HepG2 (cell line): ENCODE data around the gene TNFRSF21. TPM values are rescaled to one million over a fixed set of nuclear protein-coding genes. Genes with fewer than 3 reads are reported as not detected.
A peak's percentile ranks its signal among the peaks of the same experiment; 100 is the strongest.

Source experiments
- ARNTL ChIP-seq: sonication (generic); formaldehyde crosslinking; IDR thresholded peaks from 2 replicates; pipeline ENCODE4 v1.4.0; 2020; ENCODE audit warnings: mild to moderate bottlenecking, missing genetic modification reagents
- BHLHE40 ChIP-seq: IDR thresholded peaks from 2 replicates; pipeline ENCODE4 v1.6.1; 2011; ENCODE audit warnings: low read length, improper control_type of control experiment
- FOSL1 ChIP-seq: sonication (generic); formaldehyde crosslinking; IDR thresholded peaks from 2 replicates; pipeline ENCODE4 v1.9.0; 2021; ENCODE audit warnings: missing genetic modification reagents, borderline replicate concordance
- FUBP1 ChIP-seq: sonication (generic); formaldehyde crosslinking; IDR thresholded peaks from 2 replicates; pipeline ENCODE4 v1.5.1; 2020; ENCODE audit warnings: missing genetic modification reagents, mild to moderate bottlenecking, borderline replicate concordance
- KDM4B ChIP-seq: sonication (generic); formaldehyde crosslinking; IDR thresholded peaks from 2 replicates; pipeline ENCODE4 v1.4.0; 2020; ENCODE audit warnings: missing genetic modification reagents
- MEIS1 ChIP-seq: sonication (generic); formaldehyde crosslinking; IDR thresholded peaks from 2 replicates; pipeline ENCODE4 v1.9.0; 2021; ENCODE audit warnings: mild to moderate bottlenecking, missing genetic modification reagents, moderate library complexity, borderline replicate concordance
- NCOR1 ChIP-seq: fragments of 200-600 bp; sonication (generic); IDR thresholded peaks from 2 replicates; pipeline ENCODE4 v1.7.0; 2017; ENCODE audit warnings: antibody characterized with exemption, low read length, borderline replicate concordance
- PAX8 ChIP-seq: sonication (generic); formaldehyde crosslinking; IDR thresholded peaks from 2 replicates; pipeline ENCODE4 v1.8.0; 2022; ENCODE audit warnings: mild to moderate bottlenecking, missing genetic modification reagents, borderline replicate concordance
- RARA ChIP-seq: IDR thresholded peaks from 2 replicates; pipeline ENCODE4 v1.6.1; 2016; ENCODE audit warnings: missing genetic modification reagents, missing compliant biosample characterization
- TFDP2 ChIP-seq: sonication (generic); formaldehyde crosslinking; IDR thresholded peaks from 2 replicates; pipeline ENCODE4 v1.4.0; 2020; ENCODE audit warnings: missing genetic modification reagents
- ZBTB4 ChIP-seq: sonication (generic); formaldehyde crosslinking; IDR thresholded peaks from 2 replicates; pipeline ENCODE4 v1.4.0; 2020; ENCODE audit warnings: missing genetic modification reagents, mild to moderate bottlenecking, borderline replicate concordance
- ZBTB7B ChIP-seq: sonication (generic); formaldehyde crosslinking; IDR thresholded peaks from 2 replicates; pipeline ENCODE4 v1.4.0; 2020; ENCODE audit warnings: missing genetic modification reagents
- ZMYM3 ChIP-seq: sonication (generic); formaldehyde crosslinking; IDR thresholded peaks from 2 replicates; pipeline ENCODE4 v1.5.1; 2020; ENCODE audit warnings: mild to moderate bottlenecking, missing genetic modification reagents
- ZNF629 ChIP-seq: sonication (generic); formaldehyde crosslinking; conservative IDR thresholded peaks from 2 replicates; pipeline ENCODE4 v1.5.0; 2020; ENCODE audit warnings: missing genetic modification reagents
- polyA plus RNA-seq, 8 experiments: library from polyadenylated mRNA; depleted of rRNA in 3 of 8; stranded (reverse) in 7 of 8; unstranded in 1 of 8; fragments of >200 nt; fragmentation: Illumina TruSeq in 4 of 8; extraction: Trizol in 4 of 8; gene quantifications; 2 replicates each; pipeline versions ENCODE4 v1.2.1 to v1.2.3, GENCODE V29; 2011 to 2016; ENCODE audit warnings: low read depth in 4 of 8, missing spikeins in 1 of 8, mixed read lengths in 1 of 8; ENCODE audit not compliant: insufficient read depth in 1 of 8
- total RNA-seq, 5 experiments: library from RNA; depleted of rRNA; stranded (reverse); fragments of >200 nt; fragmentation: Illumina TruSeq; extraction: Trizol; gene quantifications; 2 replicates each; pipeline ENCODE4 v1.2.3, GENCODE V29; 2016; ENCODE audit warnings: low read depth in 1 of 5
- TF ChIP-seq, protein P1 (sequence below): sonication (generic); formaldehyde crosslinking; IDR thresholded peaks from 2 replicates; pipeline ENCODE4 v1.4.0; 2020; ENCODE audit warnings: mild to moderate bottlenecking, missing genetic modification reagents, borderline replicate concordance
- TF ChIP-seq, protein P2 (sequence below): sonication (generic); formaldehyde crosslinking; IDR thresholded peaks from 2 replicates; pipeline ENCODE4 v1.4.0; 2020; ENCODE audit warnings: mild to moderate bottlenecking, low read depth, missing genetic modification reagents
- TF ChIP-seq, protein P3 (sequence below): sonication (generic); formaldehyde crosslinking; IDR thresholded peaks from 2 replicates; pipeline ENCODE4 v1.5.0; 2020; ENCODE audit warnings: mild to moderate bottlenecking, missing genetic modification reagents, moderate library complexity

The TNFRSF21 gene
- total and polyA plus RNA-seq, 2 of the 13 experiments (the other 11 are each of a cell fraction or from before 2014, with no cell fraction given), result 24.8 to 46.3 TPM

- TF ChIP-seq, protein P1, sequence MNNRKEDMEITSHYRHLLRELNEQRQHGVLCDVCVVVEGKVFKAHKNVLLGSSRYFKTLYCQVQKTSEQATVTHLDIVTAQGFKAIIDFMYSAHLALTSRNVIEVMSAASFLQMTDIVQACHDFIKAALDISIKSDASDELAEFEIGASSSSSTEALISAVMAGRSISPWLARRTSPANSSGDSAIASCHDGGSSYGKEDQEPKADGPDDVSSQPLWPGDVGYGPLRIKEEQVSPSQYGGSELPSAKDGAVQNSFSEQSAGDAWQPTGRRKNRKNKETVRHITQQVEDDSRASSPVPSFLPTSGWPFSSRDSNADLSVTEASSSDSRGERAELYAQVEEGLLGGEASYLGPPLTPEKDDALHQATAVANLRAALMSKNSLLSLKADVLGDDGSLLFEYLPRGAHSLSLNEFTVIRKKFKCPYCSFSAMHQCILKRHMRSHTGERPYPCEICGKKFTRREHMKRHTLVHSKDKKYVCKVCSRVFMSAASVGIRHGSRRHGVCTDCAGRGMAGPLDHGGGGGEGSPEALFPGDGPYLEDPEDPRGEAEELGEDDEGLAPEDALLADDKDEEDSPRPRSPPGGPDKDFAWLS (CRISPR knock-in tag), result no peak
- TF ChIP-seq BHLHE40, result no peak
- TF ChIP-seq, protein P2, sequence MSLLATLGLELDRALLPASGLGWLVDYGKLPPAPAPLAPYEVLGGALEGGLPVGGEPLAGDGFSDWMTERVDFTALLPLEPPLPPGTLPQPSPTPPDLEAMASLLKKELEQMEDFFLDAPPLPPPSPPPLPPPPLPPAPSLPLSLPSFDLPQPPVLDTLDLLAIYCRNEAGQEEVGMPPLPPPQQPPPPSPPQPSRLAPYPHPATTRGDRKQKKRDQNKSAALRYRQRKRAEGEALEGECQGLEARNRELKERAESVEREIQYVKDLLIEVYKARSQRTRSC (CRISPR knock-in tag), result no peak
- no peak for TF ChIP-seq FUBP1 (CRISPR knock-in tag)
- TF ChIP-seq KDM4B (CRISPR knock-in tag), result no peak
- TF ChIP-seq TFDP2 (CRISPR knock-in tag), result no peak
- TF ChIP-seq ZMYM3 (CRISPR knock-in tag), result no peak
- TF ChIP-seq ZNF629 (CRISPR knock-in tag), result no peak
- no peak for TF ChIP-seq ZBTB7B
- no peak for TF ChIP-seq MEIS1 (CRISPR knock-in tag)
- 0 out of 2 replicates have a peak, but pooled peaks have one; percentile 10 for TF ChIP-seq RARA
- TF ChIP-seq, protein P3, sequence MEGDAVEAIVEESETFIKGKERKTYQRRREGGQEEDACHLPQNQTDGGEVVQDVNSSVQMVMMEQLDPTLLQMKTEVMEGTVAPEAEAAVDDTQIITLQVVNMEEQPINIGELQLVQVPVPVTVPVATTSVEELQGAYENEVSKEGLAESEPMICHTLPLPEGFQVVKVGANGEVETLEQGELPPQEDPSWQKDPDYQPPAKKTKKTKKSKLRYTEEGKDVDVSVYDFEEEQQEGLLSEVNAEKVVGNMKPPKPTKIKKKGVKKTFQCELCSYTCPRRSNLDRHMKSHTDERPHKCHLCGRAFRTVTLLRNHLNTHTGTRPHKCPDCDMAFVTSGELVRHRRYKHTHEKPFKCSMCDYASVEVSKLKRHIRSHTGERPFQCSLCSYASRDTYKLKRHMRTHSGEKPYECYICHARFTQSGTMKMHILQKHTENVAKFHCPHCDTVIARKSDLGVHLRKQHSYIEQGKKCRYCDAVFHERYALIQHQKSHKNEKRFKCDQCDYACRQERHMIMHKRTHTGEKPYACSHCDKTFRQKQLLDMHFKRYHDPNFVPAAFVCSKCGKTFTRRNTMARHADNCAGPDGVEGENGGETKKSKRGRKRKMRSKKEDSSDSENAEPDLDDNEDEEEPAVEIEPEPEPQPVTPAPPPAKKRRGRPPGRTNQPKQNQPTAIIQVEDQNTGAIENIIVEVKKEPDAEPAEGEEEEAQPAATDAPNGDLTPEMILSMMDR (CRISPR knock-in tag), result no peak
- TF ChIP-seq ZBTB4 (CRISPR knock-in tag), result no peak
- no peak for TF ChIP-seq FOSL1 (CRISPR knock-in tag)
- peak; percentile 55; the same call in 1 of the 2 replicates for TF ChIP-seq NCOR1
- TF ChIP-seq PAX8 (CRISPR knock-in tag), result no peak
- TF ChIP-seq ARNTL (CRISPR knock-in tag), result no peak
Observed at GRCh38 chr6:47200536-47201334, 109.0 kb downstream of the TNFRSF21 start (continued).
